CD4-positive, alpha-beta T cell treated with Interleukin-6 for 4 hours (primary cell): ENCODE measurements around the gene OR52A5.
"Not testable (repeated sequence)": the region's sequence is repeated elsewhere in the genome, so short reads cannot be mapped to it uniquely, and the experiment has no call there.

Experiments used
- DNase-seq: peaks from one replicate; pipeline ENCODE4 v3.0.0-alpha.2; 2020; ENCODE audit warnings: mixed read lengths

OR52A5 gene

DNA sequence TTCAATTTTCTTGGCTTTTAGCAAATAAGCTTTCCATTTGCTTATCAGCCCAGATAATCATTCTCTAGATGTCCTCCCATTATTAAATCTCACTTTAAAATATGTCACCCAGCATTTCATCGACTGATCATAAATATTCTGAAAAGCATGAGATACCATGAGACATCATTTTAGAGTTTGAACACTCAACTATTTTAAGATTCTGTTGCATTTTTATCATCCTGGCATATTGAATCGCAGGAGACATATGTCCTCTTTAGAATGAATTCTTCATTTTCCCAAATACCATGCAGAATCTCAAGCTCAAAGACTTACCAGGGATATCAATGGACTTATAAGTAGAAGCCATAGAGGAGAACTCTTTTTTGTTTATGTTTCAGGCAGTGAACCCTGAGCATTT, at the start of gene OR52A5:
OR52A5 (minus strand) TSS at position 361 of the 400 bp plus-strand sequence. CDS start 5,714 bp downstream, outside the sequence.
- no peak for DNase-seq

DNA sequence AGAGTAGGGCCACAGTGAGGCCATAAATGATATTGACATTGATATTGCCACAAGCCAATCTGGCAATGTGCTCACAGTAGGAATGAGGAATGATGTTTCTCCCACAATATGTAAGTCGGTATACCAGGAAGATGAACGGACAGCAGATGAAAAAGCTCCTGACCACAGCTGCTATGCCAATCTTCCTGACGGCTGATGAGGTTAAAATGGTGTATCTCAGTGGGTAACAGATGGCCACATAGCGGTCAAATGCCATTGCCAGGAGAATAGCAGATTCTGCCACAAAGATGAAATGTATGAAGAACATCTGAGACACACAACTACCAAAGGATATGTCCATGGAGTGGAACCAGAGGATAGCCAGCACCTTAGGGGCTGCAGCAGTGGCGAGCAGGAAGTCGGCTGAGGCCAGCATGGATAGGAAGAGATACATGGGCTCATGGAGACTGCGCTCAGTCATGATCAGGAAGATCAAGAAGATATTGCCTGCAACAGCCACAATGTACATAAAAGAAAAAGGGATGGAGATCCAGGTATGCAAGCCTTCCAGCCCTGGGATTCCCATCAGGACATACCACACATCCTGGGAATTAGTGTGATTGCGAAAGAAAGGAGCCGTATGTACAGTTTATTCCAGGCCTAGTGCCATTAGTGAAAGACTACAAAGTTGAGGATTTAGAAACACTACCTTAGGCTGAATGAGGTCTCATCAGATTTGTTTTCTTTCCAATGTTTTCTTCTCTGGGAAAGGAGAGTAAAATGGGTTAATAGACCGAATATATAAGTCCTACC, 40.1 kb upstream of the OR52A5 start:
- DNase-seq = no peak

DNA sequence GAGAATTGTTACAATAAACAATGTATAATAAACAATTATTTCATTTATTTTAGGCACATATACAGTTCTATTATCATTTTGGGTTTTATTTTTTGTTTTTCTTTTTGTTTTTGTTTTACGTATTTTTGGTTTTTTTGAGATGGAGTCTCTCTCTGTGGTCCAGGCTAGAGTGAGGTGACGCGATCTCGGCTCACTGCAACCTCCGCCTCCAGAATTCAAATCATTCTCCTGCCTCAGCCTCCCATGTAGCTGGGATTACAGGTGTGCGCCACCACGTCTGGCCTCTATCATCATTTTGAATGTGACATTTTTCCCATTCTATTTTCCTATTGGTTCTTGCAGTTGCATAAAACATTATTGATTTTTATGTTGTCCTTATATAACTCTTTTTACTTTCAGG, 36.8 kb upstream of the OR52A5 start:
- no peak for DNase-seq

DNA sequence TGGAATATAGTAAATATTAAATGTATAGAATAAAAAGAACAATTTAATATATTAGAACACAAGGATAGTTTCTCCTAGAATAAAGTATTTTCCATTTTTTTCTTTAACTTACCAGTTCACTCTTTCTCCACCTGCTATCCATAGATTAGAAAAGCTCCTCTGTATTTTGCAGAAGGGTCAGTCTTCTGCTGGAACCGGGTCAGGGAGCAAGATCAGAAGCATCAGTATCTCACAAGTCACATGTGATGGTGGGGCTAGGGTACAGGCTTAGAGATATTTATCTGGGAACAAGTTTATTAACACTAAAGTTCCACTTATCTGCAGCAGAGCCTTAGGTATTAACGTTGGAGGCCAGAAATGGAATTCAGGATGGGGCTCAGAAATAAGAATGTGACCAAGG, 33.7 kb upstream of the OR52A5 start:
- DNase-seq = no peak

DNA sequence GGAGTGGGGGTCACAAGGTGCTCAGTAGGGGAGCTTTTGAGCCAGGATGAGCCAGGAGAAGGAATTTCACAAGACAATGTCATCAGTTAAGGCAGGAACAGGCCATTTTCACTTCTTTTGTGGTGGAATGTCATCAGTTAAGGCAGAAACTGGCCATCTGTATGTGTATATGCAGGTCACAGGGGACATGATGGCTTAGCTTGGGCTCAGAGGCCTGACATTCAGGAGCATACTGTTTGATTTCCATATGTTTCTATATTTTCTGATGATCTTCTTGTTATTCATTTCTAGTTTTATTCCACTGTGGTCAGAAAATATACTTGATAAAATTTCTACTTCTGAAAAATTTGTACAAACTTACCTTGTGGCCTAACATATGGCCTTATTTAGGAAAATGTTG, 27.7 kb upstream of the OR52A5 start:
- DNase-seq = not testable (repeated sequence)

DNA sequence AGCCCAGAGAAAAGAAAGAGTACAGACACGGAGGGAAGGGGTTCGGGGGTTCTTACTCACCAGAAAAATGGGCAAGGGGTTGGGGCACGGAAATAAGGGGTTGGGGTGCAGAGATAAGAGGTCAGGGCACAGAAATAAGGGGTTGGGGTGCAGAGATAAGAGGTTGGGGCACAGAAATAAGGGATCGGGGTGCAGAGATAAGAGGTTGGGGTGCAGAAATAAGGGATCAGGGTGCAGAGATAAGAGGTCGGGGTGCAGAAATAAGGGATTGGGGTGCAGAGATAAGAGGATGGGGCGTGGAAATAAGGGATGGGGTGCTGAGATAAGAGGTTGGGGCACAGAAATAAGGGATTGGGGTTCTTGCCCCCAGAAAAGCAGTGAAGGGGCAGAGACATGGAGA, 26.7 kb upstream of the OR52A5 start:
- not testable (repeated sequence) for DNase-seq

DNA sequence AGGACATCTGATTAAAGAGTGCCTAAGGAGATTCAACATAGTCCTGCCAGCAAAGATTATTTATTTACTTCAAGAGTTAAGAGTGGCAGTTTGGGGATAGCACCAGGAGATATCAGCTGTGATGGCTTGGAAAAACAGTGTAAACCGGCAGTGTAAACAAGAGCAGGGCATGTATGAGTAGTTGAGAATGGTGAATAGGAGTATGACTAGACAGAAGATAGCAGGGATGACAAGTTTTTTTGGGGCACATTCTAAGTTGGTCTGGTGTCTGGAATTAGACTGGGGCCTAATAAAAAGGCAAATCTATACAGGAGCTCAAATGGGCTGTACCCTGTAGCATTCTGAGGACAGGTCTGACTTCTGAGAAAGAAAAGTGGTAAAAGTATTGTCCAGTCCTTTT, 22.9 kb upstream of the OR52A5 start:
- not testable (repeated sequence) for DNase-seq

DNA sequence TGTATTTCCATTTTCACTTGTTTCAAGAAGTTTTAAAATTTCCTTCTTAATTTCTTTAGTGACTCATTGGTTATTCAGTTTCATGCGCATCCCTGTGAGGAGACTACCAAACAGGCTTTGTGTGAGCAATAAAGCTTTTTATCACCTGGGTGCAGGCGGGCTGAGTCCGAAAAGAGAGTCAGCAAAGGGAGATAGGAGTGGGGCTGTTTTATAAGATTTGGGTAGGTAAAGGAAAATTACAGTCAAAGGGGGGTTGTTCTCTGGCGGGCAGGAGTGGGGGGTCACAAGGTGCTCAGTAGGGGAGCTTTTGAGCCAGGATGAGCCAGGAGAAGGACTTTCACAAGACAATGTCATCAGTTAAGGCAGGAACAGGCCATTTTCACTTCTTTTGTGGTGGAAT, 22.1 kb upstream of the OR52A5 start:
- not testable (repeated sequence) for DNase-seq

DNA sequence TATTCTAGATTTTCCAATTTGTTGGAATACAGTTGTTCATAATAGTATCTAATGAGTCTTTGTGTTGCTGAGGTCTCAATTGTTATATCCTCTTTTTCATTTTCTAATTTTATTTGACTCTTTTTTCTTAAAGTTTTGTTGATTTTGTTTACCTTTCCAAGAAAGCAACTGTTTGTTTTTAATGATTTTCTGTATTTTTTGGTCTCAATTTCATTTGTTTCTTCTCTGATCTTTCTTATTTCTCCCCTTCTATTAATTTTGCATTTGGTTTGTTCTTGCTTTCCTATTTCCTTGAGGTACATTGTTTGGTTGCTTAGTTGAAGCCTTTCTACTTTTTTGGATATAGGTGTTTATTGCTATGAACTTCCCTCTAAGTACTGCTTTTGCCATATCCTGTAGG, 21.6 kb upstream of the OR52A5 start:
- no peak for DNase-seq

DNA sequence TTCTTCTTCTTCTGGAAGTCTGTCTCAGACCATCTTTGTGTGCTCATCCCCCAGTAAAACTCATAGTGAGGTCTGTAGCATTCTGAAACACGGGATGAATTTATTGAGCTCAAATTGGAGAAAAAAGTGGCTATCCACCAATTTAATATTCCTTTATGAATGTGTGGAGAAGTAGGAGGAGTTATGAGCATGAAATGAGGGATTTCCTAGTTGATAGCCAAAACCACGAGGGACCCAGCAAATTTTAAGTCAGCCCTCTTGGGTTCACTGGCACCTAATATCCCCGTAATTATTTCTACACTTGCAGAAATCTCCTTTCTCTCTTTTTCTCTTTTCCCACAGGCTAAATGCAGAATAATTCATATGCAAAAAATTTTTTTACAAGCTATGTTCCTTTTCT, 16.5 kb upstream of the OR52A5 start, which contains the start of gene OR52A1:
OR52A1 (minus strand) TSS at position 101 of the 400 bp plus-strand sequence. CDS start 2,388 bp downstream, outside the sequence.
- no peak for DNase-seq

DNA sequence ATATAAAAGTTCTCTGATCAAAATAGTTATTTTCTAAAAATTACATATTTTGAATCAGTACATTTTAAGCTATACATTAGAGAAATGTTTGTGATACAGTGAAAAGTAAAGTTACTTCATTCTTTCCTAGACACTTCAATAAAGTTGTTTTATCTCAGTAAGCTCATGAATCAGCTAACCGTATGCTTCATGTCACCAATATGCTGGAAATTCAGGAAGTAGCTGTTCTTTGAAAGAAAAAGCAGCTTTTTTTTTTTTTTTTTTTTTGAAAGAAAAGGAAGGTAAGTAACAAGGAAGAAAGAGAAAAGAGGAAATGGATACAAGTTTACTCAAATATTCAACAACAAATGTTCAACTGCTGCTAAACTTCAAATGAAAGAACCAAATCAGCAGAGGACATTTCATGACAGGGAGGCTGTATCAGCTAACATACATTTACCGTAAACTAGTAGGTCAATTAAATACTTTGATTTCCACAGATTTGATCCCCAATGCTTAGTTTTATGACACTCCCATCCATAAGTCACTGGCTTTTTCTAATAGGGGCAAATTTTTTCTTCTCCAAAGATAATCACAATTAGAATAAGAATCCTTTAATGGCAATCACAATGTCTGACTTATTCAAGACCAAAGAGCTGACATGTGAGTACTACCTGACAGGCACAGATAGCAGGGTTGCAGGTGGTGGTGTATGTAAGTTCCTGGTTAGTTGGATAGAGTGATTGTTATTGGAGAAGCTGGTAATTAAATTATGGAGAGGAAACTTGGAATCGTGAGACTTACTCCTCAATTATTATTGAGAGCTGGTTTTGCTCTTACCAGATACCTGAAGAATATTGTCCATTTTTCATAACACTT, 15.6 kb upstream of the OR52A5 start:
- DNase-seq = no peak

DNA sequence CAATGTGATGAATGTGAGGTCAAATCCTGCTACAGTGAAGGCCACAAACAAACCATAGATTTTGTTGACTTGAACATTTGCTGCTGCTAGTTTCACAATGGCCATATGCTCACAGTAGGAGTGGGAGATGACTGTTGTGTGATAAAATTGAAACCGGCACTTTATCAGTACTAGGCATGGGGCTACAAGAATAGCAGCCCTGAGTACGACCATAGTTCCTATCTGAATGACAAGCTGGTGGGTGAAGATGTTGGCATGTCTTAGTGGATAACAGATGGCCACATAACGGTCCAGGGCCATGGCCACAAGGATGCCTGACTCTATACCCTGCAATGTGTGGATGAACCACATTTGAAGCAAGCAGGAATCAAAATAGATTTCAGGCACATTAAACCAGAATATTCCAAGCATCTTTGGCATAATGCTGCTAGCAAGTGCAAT, 13.6 kb upstream of the OR52A5 start:
- no peak for DNase-seq

DNA sequence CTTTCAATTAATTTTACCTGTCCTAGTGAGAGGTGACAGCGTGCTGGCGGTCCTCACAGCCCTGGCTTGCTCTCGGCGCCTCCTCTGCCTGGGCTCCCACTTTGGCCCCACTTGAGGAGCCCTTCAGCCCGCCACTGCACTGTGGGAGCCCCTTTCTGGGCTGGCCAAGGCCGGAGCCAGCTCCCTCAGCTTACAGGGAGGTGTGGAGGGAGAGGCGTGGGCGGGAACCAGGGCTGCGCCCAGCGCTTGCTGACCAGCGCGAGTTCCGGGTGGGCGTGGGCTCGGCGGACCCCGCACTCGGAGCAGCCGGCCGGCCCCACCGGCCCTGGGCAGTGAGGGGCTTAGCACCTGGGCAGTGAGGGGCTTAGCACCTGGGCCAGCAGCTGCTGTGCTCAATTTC, 6.0 kb upstream of the OR52A5 start:
- DNase-seq = not testable (repeated sequence)

DNA sequence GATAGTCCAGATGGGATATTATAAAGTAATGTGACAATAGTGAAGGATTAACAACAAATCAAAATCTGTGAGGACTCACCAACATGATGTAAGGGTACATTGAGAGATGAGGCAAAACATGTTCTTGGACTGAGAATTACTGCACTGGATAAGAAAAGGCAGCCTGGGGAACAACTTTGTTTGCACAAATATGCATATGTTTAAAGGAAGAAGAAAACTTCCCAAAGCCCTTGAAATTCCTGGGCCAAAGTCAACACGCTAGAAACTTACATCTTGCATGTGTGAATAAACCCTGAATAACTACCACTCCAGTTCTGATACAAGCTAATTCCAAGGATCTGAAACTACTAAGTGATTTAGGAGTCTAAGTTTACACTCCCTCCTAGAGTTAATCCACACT, 1.1 kb downstream of the OR52A5 start:
- DNase-seq = no peak

DNA sequence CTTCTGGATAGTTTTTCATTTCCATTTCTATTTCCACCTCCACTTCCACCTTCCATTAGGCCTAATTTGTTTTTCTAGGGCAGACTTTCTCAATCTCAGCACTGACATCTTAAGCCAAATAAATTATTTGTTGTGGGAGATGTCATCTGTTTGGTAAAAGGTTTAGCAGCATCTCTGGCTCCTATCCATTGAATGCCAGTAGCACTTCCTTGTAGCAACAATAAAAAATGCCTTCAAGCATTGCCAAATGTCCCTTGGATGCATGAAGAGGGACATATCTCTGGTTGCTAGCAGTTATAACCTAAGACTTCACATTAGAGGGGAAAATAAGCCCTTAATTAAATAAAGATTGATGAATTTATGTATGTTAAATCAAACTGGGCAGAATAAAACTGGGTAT, 1.9 kb downstream of the OR52A5 start:
- no peak for DNase-seq

DNA sequence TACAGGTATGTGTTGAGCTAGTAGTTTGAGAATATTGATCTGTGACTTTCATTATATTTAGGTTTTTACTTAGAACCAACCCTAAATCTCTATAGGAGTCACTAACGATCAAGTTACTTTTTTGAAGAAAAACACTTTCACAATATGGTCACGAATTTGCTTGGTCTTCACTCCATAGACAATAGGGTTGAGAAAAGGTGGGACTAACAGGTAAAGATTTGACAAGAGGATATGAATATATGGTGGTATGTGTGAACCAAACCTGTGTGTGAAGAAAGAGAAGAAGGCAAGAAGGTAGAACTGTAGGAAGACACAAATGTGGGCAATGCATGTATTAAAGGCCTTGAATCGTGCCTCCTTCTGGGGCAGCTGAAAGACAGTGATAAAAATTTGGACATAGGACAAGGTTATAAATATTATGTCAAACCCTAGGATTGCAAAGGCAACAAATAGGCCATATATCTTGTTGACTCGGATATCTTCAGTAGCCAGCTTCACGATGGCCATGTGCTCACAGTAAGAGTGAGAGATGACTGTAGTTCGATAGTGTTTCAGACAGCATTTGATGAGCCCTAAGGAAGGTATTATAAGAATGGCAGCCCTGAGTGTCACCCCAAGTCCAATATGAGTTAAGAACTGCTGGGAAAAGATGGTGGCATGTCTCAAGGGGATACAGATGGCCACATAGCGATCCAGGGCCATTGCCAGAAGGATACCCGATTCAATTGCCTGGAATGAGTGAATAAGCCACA, 6.4 kb downstream of the OR52A5 start:
- no peak for DNase-seq

DNA sequence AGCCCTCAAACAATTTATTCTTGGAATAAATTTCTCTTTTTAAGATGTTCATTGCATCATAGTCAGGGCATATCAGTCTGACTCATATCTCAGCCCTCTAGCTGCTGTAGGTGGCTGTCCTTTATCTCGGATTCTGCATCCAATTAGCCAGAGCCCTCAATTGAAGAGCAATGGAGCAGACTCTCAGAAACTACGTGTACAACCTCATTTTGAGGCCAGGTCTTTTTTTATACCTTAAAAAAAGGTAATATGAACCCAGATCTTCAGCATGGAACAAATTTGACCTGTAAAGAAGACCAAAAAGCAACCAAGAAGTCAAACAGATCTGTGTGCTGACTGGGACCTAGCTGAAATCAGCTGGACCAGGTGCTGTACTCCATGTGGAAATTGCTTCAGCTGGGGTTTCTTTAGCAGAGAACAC, 8.7 kb downstream of the OR52A5 start:
- no peak for DNase-seq

DNA sequence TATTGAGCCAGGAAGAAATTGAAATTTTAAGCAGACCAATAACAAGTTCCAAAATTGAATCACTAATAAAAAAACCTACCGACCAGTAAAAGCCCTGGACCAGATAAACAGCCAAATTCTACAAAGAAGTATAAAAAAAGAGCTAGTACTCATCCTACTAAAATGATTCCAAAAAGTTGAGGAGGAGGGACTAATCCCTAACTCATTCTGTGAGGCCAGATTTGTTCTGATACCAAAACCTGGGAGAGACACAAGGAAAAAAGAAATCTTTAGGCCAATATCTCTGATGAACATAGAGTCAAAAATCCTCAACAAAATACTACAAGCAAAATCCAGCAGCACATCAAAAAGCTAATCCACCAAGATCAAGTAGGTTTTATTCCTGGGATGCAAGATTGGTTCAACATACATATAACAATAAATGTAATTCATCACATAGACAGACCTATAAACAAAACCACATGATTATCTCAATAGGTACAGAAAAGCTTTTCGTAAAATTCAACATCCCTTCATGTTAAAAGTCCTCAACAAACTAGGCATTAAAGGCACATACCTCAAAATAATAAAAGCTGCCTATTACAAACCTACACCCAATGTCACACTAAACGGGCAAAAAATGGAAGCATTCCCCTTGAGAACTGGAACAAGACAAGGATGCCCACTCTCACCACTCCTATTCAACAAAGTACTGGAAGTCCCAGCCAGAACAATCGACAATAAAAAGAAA, 13.1 kb downstream of the OR52A5 start:
- no peak for DNase-seq

DNA sequence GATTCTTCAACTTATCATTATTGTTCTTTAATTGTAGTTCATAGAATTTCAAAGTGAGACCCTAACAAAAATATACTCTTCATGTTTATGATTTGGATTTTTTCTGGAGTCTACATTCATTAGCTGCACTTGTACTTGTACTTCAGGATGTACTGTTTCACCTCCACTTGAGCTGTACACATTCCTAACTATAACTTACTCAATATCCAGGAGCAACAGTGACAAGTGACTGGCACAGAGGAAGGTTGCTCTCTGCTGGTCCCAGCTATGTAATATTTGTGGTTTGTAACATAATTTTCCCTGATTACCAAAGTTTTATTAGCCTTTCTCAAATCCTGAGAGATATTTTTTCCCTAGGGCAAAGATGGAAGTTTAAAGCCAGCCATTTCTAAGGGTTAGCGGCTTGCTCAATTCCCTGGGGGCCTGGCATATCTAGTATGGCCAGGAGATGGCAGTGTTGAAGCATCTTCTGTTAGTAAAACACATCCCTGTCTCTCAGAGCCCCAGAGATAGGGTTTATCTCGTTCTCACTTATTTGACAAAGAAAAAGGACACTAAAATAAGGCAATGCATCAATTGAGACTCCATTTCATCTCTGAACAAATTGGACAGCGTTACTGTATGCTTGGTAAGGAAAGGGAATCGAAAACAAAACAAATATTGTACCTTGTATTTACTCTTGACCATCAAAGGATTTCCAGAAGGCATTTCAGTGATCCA, 14.2 kb downstream of the OR52A5 start:
- DNase-seq = peak; percentile 43

DNA sequence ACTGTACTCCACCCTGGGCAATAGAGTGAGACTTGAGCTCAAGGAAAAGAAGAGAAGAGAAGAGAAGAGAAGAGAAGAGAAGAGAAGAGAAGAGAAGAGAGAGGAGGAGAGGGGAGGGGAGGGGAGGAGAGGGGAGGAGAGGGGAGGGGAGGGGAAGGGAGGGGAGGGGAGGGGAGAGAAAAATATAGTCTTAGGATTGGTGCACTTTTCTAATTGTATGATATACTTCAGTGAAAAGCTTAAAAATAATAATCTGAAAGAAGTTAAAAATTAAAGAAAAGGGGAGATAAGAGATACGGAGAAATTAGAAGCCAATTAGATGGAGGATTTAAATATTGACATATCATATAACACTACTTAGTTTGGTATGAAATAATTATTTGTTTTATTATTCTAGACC, 19.3 kb downstream of the OR52A5 start:
- DNase-seq = no peak

DNA sequence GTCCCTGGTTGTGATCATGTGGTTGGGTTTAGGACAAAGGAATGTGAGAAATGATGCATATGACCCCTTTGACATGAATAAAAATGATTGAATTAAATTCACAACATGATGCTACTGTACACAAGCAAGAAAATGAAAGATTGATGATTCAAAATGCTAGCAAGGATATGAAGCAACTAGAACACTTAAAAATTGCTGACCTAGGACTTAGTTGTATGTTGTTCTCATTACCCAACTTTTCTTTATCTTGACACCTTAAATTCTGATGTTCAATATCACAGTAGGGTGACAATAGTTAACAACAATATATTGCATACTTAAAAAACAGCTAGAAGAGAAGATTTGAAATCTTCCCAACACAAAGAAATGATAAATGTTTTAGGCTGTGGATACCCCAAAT, 20.6 kb downstream of the OR52A5 start:
- DNase-seq = no peak

DNA sequence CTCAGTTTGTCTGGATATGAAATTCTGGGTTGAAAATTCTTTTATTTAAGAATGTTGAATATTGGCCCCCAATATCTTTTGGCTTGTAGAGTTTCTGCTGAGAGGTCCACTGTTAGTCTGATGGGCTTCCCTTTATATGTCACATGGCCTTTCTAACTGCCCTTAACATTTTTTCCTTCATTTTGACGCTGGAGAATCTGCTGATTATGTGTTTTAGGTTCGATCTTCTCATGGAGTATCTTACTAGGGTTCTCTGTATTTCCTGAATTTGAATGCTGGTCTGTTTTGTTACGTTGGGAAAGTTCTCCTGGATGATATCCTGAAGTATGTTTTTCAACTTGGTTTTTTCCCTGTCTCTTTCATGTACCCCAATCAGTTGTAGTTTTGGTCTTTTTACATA, 22.8 kb downstream of the OR52A5 start:
- DNase-seq = no peak
